ENCODE measurements around the gene UBASH3A.

Gene UBASH3A

GRCh38 chr21:42468491-42469131 lies 64.9 kb downstream of the UBASH3A start (continued):
- TF ChIP-seq, protein P1, sequence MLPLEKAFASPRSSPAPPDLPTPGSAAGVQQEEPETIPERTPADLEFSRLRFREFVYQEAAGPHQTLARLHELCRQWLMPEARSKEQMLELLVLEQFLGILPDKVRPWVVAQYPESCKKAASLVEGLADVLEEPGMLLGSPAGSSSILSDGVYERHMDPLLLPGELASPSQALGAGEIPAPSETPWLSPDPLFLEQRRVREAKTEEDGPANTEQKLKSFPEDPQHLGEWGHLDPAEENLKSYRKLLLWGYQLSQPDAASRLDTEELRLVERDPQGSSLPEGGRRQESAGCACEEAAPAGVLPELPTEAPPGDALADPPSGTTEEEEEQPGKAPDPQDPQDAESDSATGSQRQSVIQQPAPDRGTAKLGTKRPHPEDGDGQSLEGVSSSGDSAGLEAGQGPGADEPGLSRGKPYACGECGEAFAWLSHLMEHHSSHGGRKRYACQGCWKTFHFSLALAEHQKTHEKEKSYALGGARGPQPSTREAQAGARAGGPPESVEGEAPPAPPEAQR (tag by site-specific recombination; IDR thresholded peaks at IDR 0.05), result no peak
- TF ChIP-seq EGR2 (tag by site-specific recombination; IDR thresholded peaks at IDR 0.05; ENCODE audit: low read depth), result 0 out of 2 replicates have a peak, but pooled peaks have one; percentile 17
- 0 out of 2 replicates have a peak, but pooled peaks have one; percentile 50 for TF ChIP-seq ZNF600 (tag by site-specific recombination; IDR thresholded peaks at IDR 0.05)
- TF ChIP-seq ZNF561 (tag by site-specific recombination; IDR thresholded peaks at IDR 0.05; ENCODE audit: borderline replicate concordance), result peak; percentile 21; the same call in 1 of the 2 replicates
- TF ChIP-seq ZNF223 (tag by site-specific recombination; IDR thresholded peaks at IDR 0.05), result no peak
- peak; percentile 80 for TF ChIP-seq PRDM4 (tag by site-specific recombination; IDR thresholded peaks at IDR 0.05)
- TF ChIP-seq ZNF10 (tag by site-specific recombination; IDR thresholded peaks at IDR 0.05), result no peak
- TF ChIP-seq ZBTB20 (tag by site-specific recombination; IDR thresholded peaks at IDR 0.05), result no peak
- TF ChIP-seq PRDM6 (tag by site-specific recombination; IDR thresholded peaks at IDR 0.05), result peak; percentile 62; the same call in 1 of the 2 replicates
- peak; percentile 75 for TF ChIP-seq ZBTB17 (tag by site-specific recombination; IDR thresholded peaks at IDR 0.05)
- TF ChIP-seq, protein P2, sequence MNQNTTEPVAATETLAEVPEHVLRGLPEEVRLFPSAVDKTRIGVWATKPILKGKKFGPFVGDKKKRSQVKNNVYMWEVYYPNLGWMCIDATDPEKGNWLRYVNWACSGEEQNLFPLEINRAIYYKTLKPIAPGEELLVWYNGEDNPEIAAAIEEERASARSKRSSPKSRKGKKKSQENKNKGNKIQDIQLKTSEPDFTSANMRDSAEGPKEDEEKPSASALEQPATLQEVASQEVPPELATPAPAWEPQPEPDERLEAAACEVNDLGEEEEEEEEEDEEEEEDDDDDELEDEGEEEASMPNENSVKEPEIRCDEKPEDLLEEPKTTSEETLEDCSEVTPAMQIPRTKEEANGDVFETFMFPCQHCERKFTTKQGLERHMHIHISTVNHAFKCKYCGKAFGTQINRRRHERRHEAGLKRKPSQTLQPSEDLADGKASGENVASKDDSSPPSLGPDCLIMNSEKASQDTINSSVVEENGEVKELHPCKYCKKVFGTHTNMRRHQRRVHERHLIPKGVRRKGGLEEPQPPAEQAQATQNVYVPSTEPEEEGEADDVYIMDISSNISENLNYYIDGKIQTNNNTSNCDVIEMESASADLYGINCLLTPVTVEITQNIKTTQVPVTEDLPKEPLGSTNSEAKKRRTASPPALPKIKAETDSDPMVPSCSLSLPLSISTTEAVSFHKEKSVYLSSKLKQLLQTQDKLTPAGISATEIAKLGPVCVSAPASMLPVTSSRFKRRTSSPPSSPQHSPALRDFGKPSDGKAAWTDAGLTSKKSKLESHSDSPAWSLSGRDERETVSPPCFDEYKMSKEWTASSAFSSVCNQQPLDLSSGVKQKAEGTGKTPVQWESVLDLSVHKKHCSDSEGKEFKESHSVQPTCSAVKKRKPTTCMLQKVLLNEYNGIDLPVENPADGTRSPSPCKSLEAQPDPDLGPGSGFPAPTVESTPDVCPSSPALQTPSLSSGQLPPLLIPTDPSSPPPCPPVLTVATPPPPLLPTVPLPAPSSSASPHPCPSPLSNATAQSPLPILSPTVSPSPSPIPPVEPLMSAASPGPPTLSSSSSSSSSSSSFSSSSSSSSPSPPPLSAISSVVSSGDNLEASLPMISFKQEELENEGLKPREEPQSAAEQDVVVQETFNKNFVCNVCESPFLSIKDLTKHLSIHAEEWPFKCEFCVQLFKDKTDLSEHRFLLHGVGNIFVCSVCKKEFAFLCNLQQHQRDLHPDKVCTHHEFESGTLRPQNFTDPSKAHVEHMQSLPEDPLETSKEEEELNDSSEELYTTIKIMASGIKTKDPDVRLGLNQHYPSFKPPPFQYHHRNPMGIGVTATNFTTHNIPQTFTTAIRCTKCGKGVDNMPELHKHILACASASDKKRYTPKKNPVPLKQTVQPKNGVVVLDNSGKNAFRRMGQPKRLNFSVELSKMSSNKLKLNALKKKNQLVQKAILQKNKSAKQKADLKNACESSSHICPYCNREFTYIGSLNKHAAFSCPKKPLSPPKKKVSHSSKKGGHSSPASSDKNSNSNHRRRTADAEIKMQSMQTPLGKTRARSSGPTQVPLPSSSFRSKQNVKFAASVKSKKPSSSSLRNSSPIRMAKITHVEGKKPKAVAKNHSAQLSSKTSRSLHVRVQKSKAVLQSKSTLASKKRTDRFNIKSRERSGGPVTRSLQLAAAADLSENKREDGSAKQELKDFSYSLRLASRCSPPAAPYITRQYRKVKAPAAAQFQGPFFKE (tag by site-specific recombination; IDR thresholded peaks at IDR 0.05; ENCODE audit: borderline replicate concordance), result no peak
- peak; percentile 90 for TF ChIP-seq FEZF1 (tag by site-specific recombination; IDR thresholded peaks at IDR 0.05)
- TF ChIP-seq, protein P3, sequence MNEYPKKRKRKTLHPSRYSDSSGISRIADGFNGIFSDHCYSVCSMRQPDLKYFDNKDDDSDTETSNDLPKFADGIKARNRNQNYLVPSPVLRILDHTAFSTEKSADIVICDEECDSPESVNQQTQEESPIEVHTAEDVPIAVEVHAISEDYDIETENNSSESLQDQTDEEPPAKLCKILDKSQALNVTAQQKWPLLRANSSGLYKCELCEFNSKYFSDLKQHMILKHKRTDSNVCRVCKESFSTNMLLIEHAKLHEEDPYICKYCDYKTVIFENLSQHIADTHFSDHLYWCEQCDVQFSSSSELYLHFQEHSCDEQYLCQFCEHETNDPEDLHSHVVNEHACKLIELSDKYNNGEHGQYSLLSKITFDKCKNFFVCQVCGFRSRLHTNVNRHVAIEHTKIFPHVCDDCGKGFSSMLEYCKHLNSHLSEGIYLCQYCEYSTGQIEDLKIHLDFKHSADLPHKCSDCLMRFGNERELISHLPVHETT (tag by site-specific recombination; IDR thresholded peaks at IDR 0.05), result no peak
- TF ChIP-seq ZFHX2 (tag by site-specific recombination; conservative IDR thresholded peaks at IDR 0.05), result peak; percentile 45
- TF ChIP-seq SETDB1 (IDR thresholded peaks at IDR 0.05; ENCODE audit: insufficient read length, low read length), result no peak
- 0 out of 2 replicates have a peak, but pooled peaks have one; percentile 42 for TF ChIP-seq GLI2 (tag by site-specific recombination; IDR thresholded peaks at IDR 0.05; ENCODE audit: borderline replicate concordance, low read depth)
- TF ChIP-seq ZSCAN16 (tag by site-specific recombination; IDR thresholded peaks at IDR 0.05), result no peak
- no peak for TF ChIP-seq TRIM28 (IDR thresholded peaks at IDR 0.05; ENCODE audit: borderline replicate concordance, low read length)
